GM21528 (cell line): Measurements from ENCODE around the gene ADAMTSL5.
"Not testable (repeated sequence)": the region's sequence is repeated elsewhere in the genome, so short reads cannot be mapped to it uniquely, and the experiment has no call there.

Experiments
- ATAC-seq: cut with Tn5 transposase; IDR thresholded peaks from one replicate; pipeline ENCODE4 v1.9.1; 2021; ENCODE audit warnings: mild to moderate bottlenecking, moderate library complexity; ENCODE audit not compliant: unreplicated experiment, low FRiP score

The ADAMTSL5 gene

DNA sequence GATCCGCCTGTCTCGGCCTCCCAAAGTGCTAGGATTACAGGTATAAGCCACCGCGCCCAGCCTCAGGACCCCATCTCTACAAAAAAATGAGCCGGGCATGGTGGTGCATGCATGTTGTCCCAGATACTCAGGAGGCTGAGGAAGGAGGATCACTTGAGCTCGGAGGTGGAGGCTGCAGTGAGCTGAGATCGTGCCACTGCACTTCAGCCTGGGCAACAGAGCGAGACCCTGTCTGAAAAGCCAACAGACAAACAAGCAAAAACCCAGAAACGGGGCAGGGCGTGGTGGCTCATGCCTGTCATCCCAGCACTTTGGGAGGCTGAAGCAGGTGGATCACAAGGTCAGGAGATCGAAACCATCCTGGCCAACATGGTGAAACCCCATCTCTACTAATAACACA lies 18.0 kb upstream of the ADAMTSL5 start:
- not testable (repeated sequence) for ATAC-seq

DNA sequence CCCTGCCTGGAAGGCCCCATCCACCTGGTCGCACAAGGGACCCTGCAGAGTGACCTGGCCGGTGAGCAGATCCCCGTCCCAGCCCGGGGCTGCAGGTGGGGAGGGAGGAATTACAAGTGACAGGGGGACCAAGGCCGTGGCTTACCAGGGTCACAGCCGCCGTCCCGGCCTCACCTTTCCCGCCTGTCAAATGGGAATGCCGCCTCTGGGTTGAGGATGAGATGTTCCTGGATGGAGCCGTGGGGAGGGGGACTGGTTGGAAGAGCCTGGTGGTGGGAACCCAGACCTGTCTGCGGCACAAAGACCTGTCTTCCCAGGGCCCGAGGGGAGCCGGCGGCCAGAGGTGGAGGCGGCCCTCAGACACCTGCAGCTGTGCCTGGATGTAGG lies 16.6 kb upstream of the ADAMTSL5 start:
- no peak for ATAC-seq

- no peak for ATAC-seq
Measured at GRCh38 chr19:1528596-1529429, 16.0 kb upstream of the ADAMTSL5 start.

DNA sequence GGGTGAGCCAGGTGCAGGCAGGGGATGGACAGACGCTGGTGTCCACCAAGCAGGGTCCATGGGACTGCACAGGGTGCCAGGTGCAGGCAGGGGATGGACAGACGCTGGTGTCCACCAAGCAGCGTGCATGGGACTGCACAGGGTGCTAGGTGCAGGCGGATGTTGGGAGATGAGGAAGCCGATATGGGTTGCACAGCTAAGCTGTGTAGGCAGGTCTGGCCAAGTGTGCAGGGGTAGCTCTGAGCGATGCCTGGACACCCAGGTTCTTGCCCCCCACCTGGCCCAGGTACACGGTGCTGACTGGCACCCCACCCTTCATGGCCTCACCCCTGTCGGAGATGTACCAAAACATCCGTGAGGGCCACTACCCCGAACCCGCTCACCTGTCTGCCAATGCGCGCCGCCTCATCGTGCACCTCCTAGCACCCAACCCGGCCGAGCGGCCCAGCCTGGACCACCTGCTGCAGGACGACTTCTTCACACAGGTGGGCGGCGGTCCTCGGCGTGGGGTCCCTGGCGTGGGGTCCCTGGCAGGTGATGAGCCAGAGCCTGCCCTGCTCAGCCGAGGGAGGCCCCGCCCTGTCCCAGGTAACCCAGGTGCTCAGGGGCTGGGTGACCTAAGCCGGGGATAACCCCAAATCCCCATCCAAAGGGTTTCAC lies 15.0 kb upstream of the ADAMTSL5 start:
- no peak for ATAC-seq

DNA sequence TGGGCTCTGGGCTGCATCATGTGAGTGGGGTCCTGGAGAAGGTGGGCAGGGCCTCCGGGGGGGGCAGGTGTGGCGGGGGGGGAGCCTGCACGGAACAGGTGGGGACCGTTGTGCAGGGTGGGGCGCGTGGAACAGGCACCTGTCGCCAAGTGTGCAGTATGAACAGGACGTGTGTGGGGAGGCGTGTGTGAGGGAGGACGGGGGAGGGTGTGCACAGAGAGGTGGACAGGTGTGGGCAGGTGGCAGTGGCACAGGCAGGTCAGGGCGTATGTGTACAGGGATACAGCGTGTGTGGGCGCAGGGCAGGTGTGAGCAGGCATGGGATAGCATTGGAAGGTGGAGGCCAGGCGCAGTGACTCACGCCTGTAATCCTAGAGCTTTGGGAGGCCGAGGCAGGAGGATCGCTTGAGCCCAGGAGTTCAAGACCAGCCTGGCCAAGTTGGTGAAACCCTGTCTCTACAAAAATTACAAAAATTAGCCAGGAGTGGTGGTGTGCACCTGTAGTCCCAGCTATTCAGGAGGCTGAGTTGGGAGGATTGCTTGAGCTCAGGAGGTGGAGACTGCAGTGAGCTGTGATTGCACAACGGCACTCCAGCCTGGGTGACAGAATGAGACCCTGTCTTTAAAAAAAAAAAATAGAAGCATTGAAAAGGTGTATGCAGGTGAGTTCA lies 14.3 kb upstream of the ADAMTSL5 start:
- ATAC-seq: no peak

GRCh38 chr19:1526066-1526778 lies 13.4 kb upstream of the ADAMTSL5 start:
- no peak for ATAC-seq

DNA sequence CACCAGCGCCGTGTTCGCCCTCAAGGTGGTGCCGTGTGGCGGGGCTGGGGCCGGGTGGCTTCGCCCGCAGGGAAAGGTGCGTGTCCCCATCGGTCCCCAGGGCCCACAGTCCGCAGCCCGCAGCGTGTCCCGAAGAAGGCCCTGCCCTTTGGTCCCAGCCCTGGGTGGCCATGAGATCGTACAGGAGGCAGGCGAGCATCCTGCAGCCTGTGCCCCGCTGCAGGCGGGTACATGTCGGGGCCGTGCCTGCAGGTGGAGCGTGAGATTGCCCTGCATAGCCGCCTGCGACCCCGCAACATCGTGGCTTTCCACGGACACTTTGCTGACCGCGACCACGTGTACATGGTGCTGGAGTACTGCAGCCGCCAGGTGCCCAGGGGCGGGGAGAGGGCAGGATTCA lies 12.5 kb upstream of the ADAMTSL5 start:
- no peak for ATAC-seq

DNA sequence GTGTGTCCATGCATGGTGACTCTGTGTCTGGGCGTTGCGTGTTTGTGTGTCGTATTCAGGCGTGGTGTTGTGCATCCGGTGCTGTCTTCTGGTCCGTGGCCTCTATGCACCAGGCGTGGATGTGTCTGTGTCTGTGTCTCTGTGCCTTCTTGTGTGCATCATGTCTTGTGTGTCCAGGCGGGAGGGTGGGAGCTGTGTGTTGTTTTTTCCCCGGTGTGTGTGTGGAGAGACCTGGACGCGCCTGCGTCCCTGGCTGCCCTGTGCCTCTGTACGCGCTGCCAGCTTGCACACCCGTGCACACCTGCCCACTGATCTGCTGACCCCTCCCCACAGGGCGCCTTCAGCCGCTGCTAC lies 12.1 kb upstream of the ADAMTSL5 start:
- ATAC-seq: no peak

GRCh38 chr19:1524287-1524971 lies 11.6 kb upstream of the ADAMTSL5 start:
- ATAC-seq: no peak

GRCh38 chr19:1523412-1524286 lies 10.8 kb upstream of the ADAMTSL5 start, which contains the start of gene PLK5:
TSS of gene PLK5 (plus strand) at chr19:1524077. CDS start at chr19:1526997, 2,920 bp downstream.
- ATAC-seq: no peak

- no peak for ATAC-seq
Measured at GRCh38 chr19:1522838-1523237, 10.0 kb upstream of the ADAMTSL5 start.

GRCh38 chr19:1522061-1522460 lies 9.2 kb upstream of the ADAMTSL5 start:
- ATAC-seq: no peak

- ATAC-seq: no peak
Measured at GRCh38 chr19:1521636-1522035, 8.8 kb upstream of the ADAMTSL5 start.

DNA sequence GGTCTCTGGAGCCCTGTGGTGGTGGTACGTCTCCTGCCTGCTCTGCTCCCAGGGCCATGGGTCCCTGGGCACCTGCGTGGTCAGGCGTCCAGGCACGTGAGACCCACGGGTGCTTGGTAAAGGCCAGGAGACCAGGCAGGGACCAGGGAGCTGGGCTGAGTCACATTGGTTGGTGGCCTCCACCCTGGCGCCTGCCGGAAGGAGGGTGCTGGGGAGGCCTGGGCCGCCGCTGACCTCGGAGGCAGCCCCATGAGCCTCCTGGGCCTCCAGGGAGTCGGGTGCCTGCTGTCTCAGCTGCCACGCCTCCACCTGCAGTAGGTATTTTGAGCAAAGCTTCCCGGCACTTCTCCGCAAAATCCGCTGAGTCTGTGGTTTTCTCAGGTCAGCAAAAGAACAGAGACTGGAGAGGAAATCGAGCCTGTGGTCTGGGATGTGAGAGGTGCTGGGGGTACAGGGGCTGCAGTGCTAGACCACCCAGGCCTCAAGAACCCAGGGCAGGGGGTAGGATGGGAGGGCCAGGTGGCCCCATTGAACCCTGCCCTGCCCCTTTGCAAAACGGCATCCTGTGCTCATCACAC lies 7.5 kb upstream of the ADAMTSL5 start:
- no peak for ATAC-seq

GRCh38 chr19:1519802-1520201 lies 7.0 kb upstream of the ADAMTSL5 start:
- ATAC-seq: not testable (repeated sequence)

DNA sequence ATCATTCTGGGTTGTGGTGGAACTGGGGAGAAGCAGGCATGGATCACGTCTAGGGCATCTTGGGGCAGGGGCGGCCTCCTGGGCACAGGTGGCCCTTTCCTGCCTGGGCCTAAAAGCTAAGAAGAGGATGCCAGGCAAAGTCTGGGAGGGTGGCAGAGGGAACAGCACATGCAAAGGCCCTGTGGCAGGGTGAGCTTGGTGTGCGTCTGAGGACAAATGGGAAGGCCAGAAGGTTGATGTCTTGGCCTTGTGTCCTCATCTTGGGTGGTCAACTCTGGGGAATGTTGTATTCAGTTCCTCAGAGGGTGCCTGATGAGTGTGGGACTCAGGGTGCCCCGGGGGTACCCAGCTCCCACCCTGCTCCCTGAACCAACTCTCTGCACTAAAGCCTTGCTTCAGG lies 5.7 kb upstream of the ADAMTSL5 start:
- no peak for ATAC-seq

DNA sequence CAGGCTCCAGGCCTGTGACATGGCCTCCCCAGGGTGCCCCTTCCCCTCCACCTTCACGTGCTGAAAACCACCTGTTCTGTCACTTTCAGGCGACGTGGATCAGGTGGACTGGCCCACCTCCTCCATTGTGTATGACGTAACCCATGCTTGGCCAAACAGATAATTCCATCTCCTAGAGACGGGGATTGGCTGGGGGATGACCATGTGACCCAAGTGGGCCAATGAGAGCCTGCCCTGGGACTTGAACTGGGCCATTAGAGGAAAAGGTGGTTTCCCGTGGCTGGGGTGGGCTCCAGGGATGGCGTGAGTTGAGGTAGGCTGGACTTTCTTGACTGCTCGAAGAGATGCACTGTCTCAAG lies 3.6 kb upstream of the ADAMTSL5 start:
- no peak for ATAC-seq

GRCh38 chr19:1514986-1515721 lies 2.3 kb upstream of the ADAMTSL5 start:
- no peak for ATAC-seq
